ENCODE data around the gene RETREG3. TPM values are rescaled to one million over a fixed set of nuclear protein-coding genes. Genes with fewer than 3 reads are reported as not detected.
A peak's percentile ranks its signal among the peaks of the same experiment; 100 is the strongest.

RETREG3 gene
- total RNA-seq, 1 donor from 2014 or later = 38.3 TPM

DNA sequence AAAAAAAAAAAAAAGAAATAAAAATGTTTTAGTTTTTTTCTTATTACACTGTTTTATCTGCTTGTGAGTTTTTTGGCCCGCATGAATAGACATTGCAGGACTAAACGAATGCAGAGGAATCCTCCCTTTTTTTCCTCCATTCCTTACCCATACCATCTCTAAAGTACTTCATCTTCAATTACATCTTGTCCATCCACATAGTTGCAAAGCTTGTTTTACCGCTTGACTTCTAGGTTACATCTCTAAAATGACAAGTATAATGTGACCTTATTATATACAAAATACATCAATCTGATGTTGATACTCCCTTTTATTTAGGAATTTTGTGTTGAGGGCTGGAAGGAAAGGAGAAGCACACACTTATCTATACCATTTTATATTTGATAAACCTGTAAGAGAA is 12.8 kb downstream of the RETREG3 start:
- intact Hi-C loops (cut with micrococcal nuclease) = no loop called here

GRCh38 chr17:42591411-42591810 is 17.8 kb downstream of the RETREG3 start:
- no peak overlapping the region for H3K27ac Mint-ChIP-seq
- no peak for DNase-seq
- peaks cover 6% of the 10 kb centered on the region for H3K4me1 Mint-ChIP-seq
- peaks cover 41% of the 10 kb centered on the region for H3K36me3 Mint-ChIP-seq (ENCODE audit: low read depth)
- H3K4me3 Mint-ChIP-seq = no peak overlapping the region
- H3K9me3 Mint-ChIP-seq = no peaks in the 10 kb centered on the region
- intact Hi-C loops (cut with micrococcal nuclease) = no loop called here
- no peaks in the 10 kb centered on the region for H3K27me3 Mint-ChIP-seq

More for the DNA sequence above, 12.8 kb downstream of the RETREG3 start:
- peaks cover 7% of the 10 kb centered on the region for H3K4me1 Mint-ChIP-seq
- no peaks in the 10 kb centered on the region for H3K27me3 Mint-ChIP-seq
- no peaks in the 10 kb centered on the region for H3K9me3 Mint-ChIP-seq
- no peak for DNase-seq
- no peak overlapping the region for H3K4me3 Mint-ChIP-seq
- H3K36me3 Mint-ChIP-seq (ENCODE audit: low read depth) = peaks cover 19% of the 10 kb centered on the region
- no peak overlapping the region for H3K27ac Mint-ChIP-seq

GRCh38 chr17:42590886-42591285 is 18.3 kb downstream of the RETREG3 start:
- intact Hi-C loops (cut with micrococcal nuclease) = no loop called here
- Mint-ChIP-seq H3K27ac (no peak overlapping the region), H3K4me1 (peaks cover 6% of the 10 kb centered on the region), H3K27me3 (no peaks in the 10 kb centered on the region), H3K9me3 (no peaks in the 10 kb centered on the region), H3K36me3 (ENCODE audit: low read depth) (peaks cover 44% of the 10 kb centered on the region), H3K4me3 (no peak overlapping the region)
- DNase-seq = no peak

DNA sequence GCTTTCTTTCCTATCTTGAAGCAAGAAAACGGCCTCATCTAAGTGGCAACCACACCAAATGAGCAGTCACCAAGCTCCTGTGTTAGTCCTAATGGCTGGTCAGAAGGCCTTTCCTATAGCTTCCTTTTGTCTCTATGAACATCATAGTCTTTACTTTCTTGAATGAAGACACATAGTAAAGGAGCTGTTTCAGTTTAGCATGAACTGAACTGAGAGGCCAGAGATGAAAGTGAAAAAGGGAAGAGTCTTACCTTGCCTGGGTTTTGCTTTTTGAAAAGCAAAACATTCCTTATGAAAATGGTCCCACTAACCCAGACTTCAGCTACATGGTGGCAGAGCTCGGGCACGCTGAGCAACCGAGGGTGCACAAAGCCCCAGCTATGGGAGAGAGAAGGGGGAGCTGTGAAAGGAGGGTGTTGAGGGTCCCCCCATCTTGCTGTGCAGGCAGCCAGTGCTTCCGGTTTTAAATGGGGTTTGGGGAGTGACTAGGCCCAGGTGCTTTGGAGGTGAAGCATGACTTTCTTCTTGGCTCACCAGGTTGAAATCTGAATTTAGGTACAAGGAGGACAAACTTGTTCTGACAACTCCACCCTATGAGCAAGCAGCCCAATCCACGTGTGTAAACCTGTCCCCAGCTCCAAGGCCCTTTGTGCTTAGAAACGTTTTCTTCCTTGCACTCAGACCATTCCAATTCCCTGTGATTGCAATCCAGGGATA is 22.5 kb downstream of the RETREG3 start:
- intact Hi-C loops (cut with micrococcal nuclease) = no loop called here

GRCh38 chr17:42585353-42585752 is 23.8 kb downstream of the RETREG3 start:
- Mint-ChIP-seq H3K4me3 (no peak overlapping the region), H3K27ac (no peak overlapping the region), H3K9me3 (no peaks in the 10 kb centered on the region)

More for the DNA sequence above, 22.5 kb downstream of the RETREG3 start:
- Mint-ChIP-seq H3K36me3 (ENCODE audit: low read depth) (peaks cover 68% of the 10 kb centered on the region), H3K27me3 (no peaks in the 10 kb centered on the region), H3K9me3 (no peaks in the 10 kb centered on the region), H3K27ac (peak overlapping the region; percentile 53), H3K4me1 (peaks cover 3% of the 10 kb centered on the region), H3K4me3 (no peak overlapping the region)
- DNase-seq = no peak

GRCh38 chr17:42584880-42585279 is 24.3 kb downstream of the RETREG3 start:
- Mint-ChIP-seq H3K27me3 (no peaks in the 10 kb centered on the region), H3K4me1 (no peaks in the 10 kb centered on the region), H3K4me3 (no peak overlapping the region), H3K9me3 (no peaks in the 10 kb centered on the region), H3K27ac (no peak overlapping the region), H3K36me3 (ENCODE audit: low read depth) (peaks cover 64% of the 10 kb centered on the region)
- no peak for DNase-seq
- intact Hi-C loops (cut with micrococcal nuclease) = no loop called here

More at GRCh38 chr17:42585353-42585752, 23.8 kb downstream of the RETREG3 start:
- Mint-ChIP-seq H3K36me3 (ENCODE audit: low read depth) (peaks cover 67% of the 10 kb centered on the region), H3K27me3 (no peaks in the 10 kb centered on the region), H3K4me1 (no peaks in the 10 kb centered on the region)
- intact Hi-C loops (cut with micrococcal nuclease) = no loop called here
- no peak for DNase-seq

- intact Hi-C loops (cut with micrococcal nuclease) = no loop called here
- H3K27ac Mint-ChIP-seq = no peak overlapping the region
- H3K27me3 Mint-ChIP-seq = no peaks in the 10 kb centered on the region
- no peak overlapping the region for H3K4me3 Mint-ChIP-seq
- peaks cover 12% of the 10 kb centered on the region for H3K4me1 Mint-ChIP-seq
- DNase-seq = no peak
- H3K36me3 Mint-ChIP-seq (ENCODE audit: low read depth) = peaks cover 56% of the 10 kb centered on the region
- no peaks in the 10 kb centered on the region for H3K9me3 Mint-ChIP-seq
Measured at GRCh38 chr17:42581744-42582270, 27.4 kb downstream of the RETREG3 start.

GRCh38 chr17:42579794-42580551 is 29.2 kb downstream of the RETREG3 start:
- no peaks in the 10 kb centered on the region for H3K9me3 Mint-ChIP-seq
- H3K27me3 Mint-ChIP-seq = no peaks in the 10 kb centered on the region
- H3K4me3 Mint-ChIP-seq = no peak overlapping the region
- intact Hi-C loops (cut with micrococcal nuclease) = loop anchor here (2.0 to 5.0 kb wide), 3 partner anchors 77 to 242 kb away; partner anchors contain the start of genes BECN1 and TUBG2
- peaks cover 55% of the 10 kb centered on the region for H3K36me3 Mint-ChIP-seq (ENCODE audit: low read depth)
- H3K4me1 Mint-ChIP-seq = peaks cover 24% of the 10 kb centered on the region
- H3K27ac Mint-ChIP-seq = peak overlapping the region; percentile 1
- DNase-seq = no peak

DNA sequence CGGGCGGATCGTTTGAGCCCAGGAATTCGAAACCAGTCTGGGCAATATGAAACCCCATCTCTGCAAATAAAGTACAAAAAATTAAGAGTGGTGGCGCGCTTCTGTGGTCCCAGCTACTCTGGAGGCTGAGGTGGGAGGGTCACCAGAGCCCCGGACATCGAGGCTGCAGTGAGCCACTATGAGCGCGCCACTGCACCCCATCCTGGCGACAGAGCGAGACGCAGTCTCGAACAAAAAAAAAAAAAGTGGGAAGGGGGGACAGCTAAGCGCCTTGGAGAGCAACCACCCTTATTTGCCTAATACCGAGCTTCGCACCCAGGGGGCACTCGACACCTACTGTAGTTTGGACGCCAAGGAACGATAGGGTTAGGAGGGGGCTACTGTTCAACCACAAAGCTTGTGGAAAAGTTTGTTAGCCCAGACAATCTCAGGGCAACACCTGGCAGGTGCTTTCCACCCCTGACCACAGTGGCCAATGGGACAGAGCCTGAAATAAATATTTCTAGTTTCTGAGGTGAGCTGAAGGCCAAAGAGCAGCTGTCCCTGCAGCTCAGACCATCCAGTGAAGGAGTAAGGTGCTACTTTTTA is 30.8 kb downstream of the RETREG3 start:
- DNase-seq = peak; percentile 92
- H3K27me3 Mint-ChIP-seq = no peaks in the 10 kb centered on the region
- peak overlapping the region; percentile 88 for H3K4me3 Mint-ChIP-seq
- intact Hi-C loops (cut with micrococcal nuclease) = loop anchor here (1.0 to 5.0 kb wide), 4 partner anchors 79 to 244 kb away; partner anchors contain the start of genes BECN1 and TUBG2
- no peaks in the 10 kb centered on the region for H3K9me3 Mint-ChIP-seq
- peaks cover 53% of the 10 kb centered on the region for H3K36me3 Mint-ChIP-seq (ENCODE audit: low read depth)
- H3K27ac Mint-ChIP-seq = peak overlapping the region; percentile 96
- peaks cover 26% of the 10 kb centered on the region for H3K4me1 Mint-ChIP-seq

GRCh38 chr17:42577532-42578281 is 31.5 kb downstream of the RETREG3 start, which contains the start of gene PSMC3IP:
Gene PSMC3IP, minus strand, starts transcription at chr17:42577729. Its CDS starts 43 bp downstream, at chr17:42577686.
- no peaks in the 10 kb centered on the region for H3K27me3 Mint-ChIP-seq
- H3K9me3 Mint-ChIP-seq = no peaks in the 10 kb centered on the region
- peak; percentile 98 for DNase-seq
- intact Hi-C loops (cut with micrococcal nuclease) = loop anchor here (1.0 to 5.0 kb wide), 7 partner anchors 10 to 245 kb away; partner anchors contain the start of genes BECN1, COASY, MLX and RETREG3
- H3K27ac Mint-ChIP-seq = peak within 1 kb of the TSS; percentile 96
- peaks cover 30% of the 10 kb centered on the region for H3K4me1 Mint-ChIP-seq
- peak within 1 kb of the TSS; percentile 88 for H3K4me3 Mint-ChIP-seq
- peaks cover 51% of the 10 kb centered on the region for H3K36me3 Mint-ChIP-seq (ENCODE audit: low read depth)

GRCh38 chr17:42577140-42577531 is 32.0 kb downstream of the RETREG3 start:
- no peaks in the 10 kb centered on the region for H3K27me3 Mint-ChIP-seq
- intact Hi-C loops (cut with micrococcal nuclease) = loop anchor here (1.0 to 5.0 kb wide), 5 partner anchors 10 to 245 kb away; partner anchors contain the start of genes BECN1, COASY, MLX and RETREG3

GRCh38 chr17:42574463-42574862 is 34.7 kb downstream of the RETREG3 start:
- intact Hi-C loops (cut with micrococcal nuclease) = no loop called here
- no peak for DNase-seq
- peaks cover 59% of the 10 kb centered on the region for H3K36me3 Mint-ChIP-seq (ENCODE audit: low read depth)
- peaks cover 34% of the 10 kb centered on the region for H3K4me1 Mint-ChIP-seq
- H3K27me3 Mint-ChIP-seq = no peaks in the 10 kb centered on the region
- H3K27ac Mint-ChIP-seq = no peak overlapping the region
- H3K4me3 Mint-ChIP-seq = no peak overlapping the region
- H3K9me3 Mint-ChIP-seq = no peaks in the 10 kb centered on the region

More at GRCh38 chr17:42577140-42577531, 32.0 kb downstream of the RETREG3 start:
- peak; percentile 69 for DNase-seq
- Mint-ChIP-seq H3K4me3 (peak overlapping the region; percentile 88), H3K36me3 (ENCODE audit: low read depth) (peaks cover 49% of the 10 kb centered on the region), H3K4me1 (peaks cover 31% of the 10 kb centered on the region), H3K9me3 (no peaks in the 10 kb centered on the region), H3K27ac (peak overlapping the region; percentile 96)

GRCh38 chr17:42573095-42573494 is 36.1 kb downstream of the RETREG3 start:
- no peak overlapping the region for H3K27ac Mint-ChIP-seq
- no peak for DNase-seq
- no peak overlapping the region for H3K4me3 Mint-ChIP-seq
- no peaks in the 10 kb centered on the region for H3K27me3 Mint-ChIP-seq
- H3K9me3 Mint-ChIP-seq = no peaks in the 10 kb centered on the region
- H3K36me3 Mint-ChIP-seq (ENCODE audit: low read depth) = peaks cover 64% of the 10 kb centered on the region
- H3K4me1 Mint-ChIP-seq = peaks cover 36% of the 10 kb centered on the region
- intact Hi-C loops (cut with micrococcal nuclease) = no loop called here

Data from activated CD4-positive, alpha-beta T cell treated with anti-CD3 and anti-CD28 coated beads, Interleukin-2, amount 10 ng/mL, durations not matched to agents 24 days and 14 days (primary cell).